Fibroblast of lung (primary cell): ENCODE data around the gene TCF12.

Experiments
- EZH2 ChIP-seq: IDR thresholded peaks from 2 replicates; pipeline ENCODE4 v1.5.1; 2012; ENCODE audit warnings: low read length, control low read depth, mild to moderate bottlenecking; ENCODE audit errors: missing control alignments
- TF ChIP-seq, protein P1 (sequence below), 2 donors: IDR thresholded peaks in 1 of 2; conservative IDR thresholded peaks in 1 of 2; 1 replicate in 1 of 2; 2 replicates in 1 of 2; pipeline ENCODE4 v1.5.1; 2011 to 2012; ENCODE audit warnings: low read length in 2 of 2, control low read depth in 1 of 2, inconsistent platforms in 1 of 2, low read depth in 1 of 2, mild to moderate bottlenecking in 1 of 2

GRCh38 chr15:57025264-57025926 is 107.0 kb downstream of the TCF12 start:
- TF ChIP-seq, protein P1, sequence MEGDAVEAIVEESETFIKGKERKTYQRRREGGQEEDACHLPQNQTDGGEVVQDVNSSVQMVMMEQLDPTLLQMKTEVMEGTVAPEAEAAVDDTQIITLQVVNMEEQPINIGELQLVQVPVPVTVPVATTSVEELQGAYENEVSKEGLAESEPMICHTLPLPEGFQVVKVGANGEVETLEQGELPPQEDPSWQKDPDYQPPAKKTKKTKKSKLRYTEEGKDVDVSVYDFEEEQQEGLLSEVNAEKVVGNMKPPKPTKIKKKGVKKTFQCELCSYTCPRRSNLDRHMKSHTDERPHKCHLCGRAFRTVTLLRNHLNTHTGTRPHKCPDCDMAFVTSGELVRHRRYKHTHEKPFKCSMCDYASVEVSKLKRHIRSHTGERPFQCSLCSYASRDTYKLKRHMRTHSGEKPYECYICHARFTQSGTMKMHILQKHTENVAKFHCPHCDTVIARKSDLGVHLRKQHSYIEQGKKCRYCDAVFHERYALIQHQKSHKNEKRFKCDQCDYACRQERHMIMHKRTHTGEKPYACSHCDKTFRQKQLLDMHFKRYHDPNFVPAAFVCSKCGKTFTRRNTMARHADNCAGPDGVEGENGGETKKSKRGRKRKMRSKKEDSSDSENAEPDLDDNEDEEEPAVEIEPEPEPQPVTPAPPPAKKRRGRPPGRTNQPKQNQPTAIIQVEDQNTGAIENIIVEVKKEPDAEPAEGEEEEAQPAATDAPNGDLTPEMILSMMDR (conservative IDR thresholded peaks at IDR 0.05 in 1 of 2, IDR thresholded peaks at IDR 0.05 in 1 of 2; ENCODE audit: low read depth in 1 of 2, low read length in 2 of 2), result no peak
- no peak for TF ChIP-seq EZH2
